Measurements from ENCODE around the gene MGAT5.

GRCh38 chr2:134454931-134455330, 201.1 kb downstream of the MGAT5 start:
- TF ChIP-seq POLR2A (IDR thresholded peaks at IDR 0.05; ENCODE audit: extremely low read depth, insufficient read length) (no peak), CTCF (IDR thresholded peaks at IDR 0.05; ENCODE audit: low read depth, low read length) (no peak), MYC (IDR thresholded peaks at IDR 0.05; ENCODE audit: low read depth, low read length) (no peak), MAX (IDR thresholded peaks at IDR 0.05; ENCODE audit: low read depth, low read length) (no peak)

All from NB4 (cell line).